GM10847 (cell line): ENCODE data around the gene IP6K1.

ENCODE experiments used
- POLR2A ChIP-seq: IDR thresholded peaks from 2 replicates; pipeline ENCODE4 v1.6.1; 2011; ENCODE audit not compliant: insufficient read length; ENCODE audit errors: extremely low read depth

IP6K1 gene

DNA sequence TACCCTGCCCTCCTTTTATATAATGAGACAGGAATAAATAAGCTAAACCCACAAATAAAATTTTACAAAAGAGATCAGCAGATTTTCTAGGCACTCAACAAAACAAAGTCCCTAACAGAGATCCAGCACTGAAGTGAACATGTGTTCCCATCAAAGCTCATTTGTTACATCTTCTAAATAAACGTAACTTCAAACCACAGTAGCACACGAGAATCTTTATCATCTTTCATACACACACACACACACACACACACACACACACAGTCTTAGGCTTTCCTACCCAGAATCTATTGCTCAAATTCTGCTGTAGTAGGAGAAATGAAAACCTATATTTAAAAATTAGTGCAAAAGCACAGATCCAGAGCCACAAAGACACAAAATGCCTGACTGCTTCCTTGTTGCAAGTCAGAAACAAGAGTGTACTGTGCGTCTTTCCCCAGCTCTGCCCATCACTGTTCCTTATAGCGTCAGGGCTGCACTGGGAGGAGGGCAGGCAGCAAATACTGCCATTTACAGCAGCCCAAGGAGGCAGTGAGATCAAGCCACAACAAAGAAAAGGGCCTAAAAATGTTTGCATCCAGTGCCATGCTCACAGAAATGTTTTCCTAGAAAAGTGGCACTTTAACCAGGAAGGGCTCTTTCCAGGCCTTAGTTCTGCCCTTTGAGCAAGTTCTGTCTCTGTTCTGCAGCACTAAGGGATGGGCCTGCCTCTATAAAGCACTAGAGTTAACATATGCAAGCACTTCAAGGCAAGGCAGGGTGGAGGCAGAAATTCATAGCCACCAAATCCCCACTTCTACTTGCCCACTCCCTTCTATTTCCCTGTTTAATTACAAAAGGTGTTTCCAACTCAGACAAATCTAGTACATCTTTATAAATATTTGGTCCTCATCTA, 6.0 kb downstream of the IP6K1 start:
- no peak for TF ChIP-seq POLR2A

DNA sequence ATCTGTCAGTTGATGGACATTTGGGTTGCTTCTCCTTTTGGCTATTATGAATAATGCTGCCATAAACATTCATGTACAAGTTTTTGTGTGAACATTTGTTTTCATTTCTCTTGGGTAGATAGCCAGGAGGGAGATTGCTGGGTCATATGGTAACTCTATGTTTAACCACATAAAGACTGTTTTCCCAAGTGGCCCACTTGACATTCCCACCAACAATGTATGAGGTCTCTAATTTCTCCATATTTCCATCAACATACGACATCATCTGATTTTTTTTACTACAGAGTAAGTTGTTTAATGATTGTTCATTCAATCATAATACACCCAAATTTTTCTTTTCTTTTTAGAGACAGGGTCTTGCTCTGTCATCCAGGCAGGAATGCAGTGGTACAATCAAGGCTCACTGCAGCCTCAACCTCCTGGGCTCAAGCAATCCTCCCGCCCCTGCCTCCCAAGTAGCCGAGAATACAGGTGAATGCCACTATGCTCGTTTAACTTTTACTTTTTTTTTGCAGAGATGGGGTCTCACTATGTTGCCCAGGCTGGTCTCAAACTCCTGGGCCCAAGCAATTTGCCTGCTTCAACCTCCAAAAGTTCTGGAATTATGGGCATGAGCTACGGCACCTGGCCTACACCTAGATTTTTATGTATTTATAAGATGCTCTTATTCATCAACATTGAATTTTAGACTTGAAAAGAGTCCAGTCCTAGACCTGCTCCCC, 6.8 kb downstream of the IP6K1 start:
- TF ChIP-seq POLR2A: no peak

DNA sequence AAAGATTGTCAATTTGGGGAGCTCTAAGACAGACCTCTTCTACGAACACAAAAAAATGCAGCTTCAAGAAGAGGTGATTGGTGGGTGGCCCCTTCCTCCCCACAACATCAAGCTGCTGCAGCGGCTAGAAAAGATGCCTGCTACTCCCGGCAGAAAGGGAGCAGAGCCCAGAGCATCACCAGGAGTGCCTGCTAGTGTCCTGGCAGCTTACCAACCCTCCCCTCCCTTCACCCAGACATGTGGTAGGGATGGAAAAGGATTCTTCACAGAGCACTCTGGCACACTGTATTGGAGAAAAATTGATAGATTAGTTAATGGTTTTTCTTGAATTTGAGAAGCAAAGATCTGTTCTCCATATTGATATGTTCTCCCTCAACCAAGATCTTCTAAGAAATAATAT, 10.8 kb downstream of the IP6K1 start:
- no peak for TF ChIP-seq POLR2A

DNA sequence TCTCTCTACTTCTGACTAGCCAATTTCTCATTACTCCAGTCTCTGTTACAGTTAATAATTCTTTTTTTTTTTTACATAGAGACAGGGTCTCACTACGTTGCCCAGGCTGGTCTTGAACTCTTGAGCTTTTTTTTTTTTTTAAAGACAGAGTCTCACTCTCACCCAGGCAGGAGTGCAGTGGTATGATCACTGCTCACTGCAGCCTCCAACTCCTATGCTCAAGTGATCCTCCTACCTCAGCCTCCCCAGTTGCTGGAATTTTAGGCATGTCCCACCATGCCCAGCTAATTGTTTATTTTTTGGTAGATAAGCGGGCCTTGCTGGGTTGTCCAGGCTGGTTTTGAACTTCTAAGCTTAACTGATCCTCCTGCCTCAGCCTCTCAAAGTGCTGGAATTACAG, 13.6 kb downstream of the IP6K1 start:
- TF ChIP-seq POLR2A: no peak

DNA sequence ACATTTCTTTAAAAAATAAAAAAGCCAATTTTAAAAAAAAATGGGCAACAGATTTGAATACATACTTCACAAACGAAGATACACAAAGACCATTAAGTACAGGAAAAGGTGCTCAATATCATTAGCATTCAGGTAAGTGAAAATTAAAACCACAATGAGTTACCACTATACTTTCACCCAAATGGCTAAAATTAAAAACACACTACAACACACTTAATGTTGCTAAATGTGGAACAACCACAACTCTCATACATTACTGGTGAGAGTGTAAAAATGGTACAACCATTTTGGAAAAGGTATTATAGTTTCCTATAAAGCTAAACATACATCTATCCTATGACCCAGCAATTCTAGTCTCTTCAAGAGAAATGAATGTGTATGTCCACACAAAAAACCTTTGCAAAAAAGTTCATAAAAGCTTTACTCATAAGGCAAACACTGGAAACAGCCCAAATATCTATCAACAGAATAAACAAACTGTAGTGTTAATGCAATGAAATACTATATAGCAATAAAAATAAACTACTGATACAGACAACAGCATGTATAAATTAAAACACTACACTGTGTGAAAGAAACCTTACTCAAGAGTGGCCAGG, 14.9 kb downstream of the IP6K1 start:
- TF ChIP-seq POLR2A: no peak

DNA sequence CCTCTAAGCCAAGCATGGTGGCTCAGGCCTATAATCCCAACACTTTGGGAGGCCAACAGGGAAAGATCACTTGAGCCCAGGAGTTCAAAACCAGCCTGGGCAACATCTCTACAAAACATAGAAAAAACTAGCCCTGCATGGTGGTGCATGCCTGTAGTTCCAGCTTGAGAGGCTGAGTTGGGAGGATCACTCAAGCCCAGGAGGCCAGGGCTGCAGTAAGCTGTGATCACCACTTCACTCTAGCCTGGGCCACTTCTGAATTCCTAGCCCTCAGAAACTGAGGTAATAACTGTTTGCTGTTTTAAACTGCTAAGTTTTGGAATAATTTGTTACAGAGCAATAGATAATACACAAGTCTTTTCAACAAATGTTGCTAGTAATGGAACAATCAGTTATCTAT, 16.4 kb downstream of the IP6K1 start:
- TF ChIP-seq POLR2A: no peak

DNA sequence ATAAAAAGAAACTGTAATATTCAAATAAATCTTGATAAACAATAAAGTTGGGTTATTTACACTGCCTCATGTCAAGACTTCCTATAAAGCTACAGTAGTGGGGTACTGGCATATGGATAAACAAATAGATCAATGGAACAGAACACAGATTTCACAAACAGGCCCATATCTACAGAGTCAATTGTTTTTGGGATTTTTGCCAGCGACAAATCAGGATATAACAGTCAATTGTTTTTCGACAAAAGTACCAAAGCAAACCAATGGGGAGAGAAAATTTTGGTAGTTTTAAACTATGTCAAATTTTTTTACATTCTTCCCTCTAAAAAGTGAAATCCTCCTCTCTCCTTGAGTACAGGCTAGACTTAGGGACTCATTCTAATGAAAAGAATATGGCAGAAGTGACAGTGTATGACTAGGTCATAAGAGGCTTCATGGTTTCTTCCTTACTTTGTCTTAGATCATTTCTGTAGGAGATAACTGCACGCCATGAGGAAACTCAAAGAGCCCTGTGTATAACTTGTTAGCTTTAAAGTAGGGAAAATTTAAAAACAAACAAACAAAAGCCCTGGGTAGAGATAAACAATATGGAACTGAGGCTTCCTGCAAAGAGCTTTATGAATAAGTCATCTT, 16.9 kb downstream of the IP6K1 start:
- no peak for TF ChIP-seq POLR2A

DNA sequence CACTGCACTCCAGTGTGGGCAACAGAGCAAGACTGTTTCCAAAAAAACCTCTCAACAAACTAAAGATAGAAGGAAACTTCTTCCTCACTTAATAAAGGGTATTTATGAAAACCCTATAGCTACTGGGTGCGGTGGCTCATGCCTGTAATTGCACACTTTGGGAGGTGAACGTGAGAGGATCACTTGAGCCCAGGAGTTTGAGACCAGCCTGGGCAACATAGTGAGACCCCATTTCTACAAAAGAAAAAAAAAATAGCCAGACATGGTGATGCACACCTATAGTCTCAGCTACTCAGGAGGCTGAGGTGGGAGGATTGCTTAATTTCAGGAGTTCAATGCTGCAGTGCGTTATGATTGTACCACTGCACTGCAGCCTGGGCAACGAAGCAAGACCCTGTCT, 22.4 kb downstream of the IP6K1 start:
- TF ChIP-seq POLR2A: no peak

DNA sequence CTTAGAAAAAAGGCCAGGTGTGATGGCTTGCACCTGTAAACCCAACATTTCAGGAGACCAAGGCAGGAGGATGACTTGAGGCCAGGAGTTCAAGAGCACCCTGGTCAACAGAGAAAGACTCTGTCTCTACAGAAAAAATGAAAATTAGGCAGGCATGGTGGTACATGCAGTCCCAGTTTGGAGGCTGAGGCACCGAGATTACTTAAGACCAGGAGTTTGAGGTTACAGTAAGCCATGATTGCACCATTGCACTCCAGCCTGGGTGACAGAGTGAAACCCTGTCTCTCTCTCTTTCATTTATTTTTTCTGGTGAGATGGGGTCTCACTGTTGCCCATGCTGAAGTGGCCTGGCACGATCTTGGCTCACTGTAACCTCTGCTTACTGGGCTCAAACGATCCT, 24.7 kb downstream of the IP6K1 start:
- no peak for TF ChIP-seq POLR2A

DNA sequence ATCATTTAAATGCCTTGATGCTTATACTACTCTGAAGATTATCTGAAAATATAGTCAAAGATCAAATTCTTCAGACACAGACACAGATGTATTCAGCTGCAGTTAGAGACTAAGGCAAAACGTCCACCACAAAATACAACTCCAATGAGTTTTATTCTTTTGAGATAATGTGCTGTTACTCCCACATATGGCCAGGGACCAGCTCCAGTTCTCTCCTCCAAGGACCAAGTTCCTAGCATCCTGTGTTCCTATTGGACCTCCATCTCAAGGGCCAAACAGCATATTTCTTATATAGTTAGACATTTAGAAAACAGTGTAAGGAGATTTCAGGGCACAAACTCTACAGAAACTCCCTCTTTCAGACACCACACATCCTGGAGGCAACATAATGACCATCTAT, 27.1 kb downstream of the IP6K1 start:
- no peak for TF ChIP-seq POLR2A

DNA sequence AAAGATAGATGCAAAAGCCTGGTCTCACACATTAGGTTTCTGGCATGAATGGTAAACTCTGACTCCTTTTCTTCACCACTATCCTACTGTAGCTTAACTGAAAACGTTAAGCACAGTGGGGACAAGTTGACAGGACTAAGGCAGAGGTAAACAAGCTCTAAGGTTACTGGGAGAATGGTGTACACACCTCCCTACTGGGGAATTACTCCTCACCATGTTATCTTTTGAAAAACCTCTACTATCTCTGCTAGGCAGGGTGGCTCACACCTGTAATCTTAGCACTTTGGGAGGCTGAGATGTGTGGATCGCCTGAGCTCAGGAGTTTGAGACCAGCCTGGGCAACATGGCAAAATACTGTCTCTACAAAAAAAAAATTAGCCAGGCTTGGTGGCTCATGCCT, 29.1 kb downstream of the IP6K1 start:
- no peak for TF ChIP-seq POLR2A

DNA sequence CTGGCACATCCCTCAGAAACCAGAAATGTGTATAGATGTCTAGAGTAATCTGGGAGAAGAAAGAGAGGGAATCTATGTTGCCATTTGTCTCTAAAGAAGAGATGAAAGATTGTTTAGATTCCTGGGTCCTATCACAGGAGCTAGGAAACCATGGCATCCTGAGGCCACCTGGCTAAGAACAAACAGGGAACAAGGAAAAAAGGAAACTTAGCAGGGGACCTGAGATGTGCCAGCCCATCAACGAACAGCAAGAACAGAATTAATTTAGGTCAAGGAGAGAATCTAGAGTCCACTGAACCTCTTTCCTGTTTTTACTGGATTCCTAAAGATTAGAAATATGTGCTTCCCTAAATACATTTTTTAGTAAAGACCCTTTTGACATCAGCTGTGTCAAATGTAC, 30.3 kb downstream of the IP6K1 start:
- TF ChIP-seq POLR2A: no peak

DNA sequence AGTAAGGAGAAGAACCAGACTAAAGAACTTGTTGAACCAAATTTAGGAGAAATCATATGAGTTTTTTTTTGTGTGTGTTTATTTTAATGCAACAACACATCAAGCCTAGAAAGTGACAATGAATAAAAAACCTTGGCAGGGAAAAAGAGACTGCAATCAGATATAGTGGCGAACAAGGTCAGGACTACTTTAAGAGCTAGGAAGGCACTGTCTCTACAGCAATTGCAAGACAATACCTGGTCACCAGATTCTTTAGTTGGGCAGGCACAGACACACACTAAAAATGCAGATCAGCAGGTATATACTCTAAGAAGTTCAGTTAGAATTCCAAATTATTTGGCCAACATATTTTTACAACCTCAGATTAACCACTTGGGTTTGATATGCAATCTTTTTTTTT, 31.8 kb downstream of the IP6K1 start:
- no peak for TF ChIP-seq POLR2A

DNA sequence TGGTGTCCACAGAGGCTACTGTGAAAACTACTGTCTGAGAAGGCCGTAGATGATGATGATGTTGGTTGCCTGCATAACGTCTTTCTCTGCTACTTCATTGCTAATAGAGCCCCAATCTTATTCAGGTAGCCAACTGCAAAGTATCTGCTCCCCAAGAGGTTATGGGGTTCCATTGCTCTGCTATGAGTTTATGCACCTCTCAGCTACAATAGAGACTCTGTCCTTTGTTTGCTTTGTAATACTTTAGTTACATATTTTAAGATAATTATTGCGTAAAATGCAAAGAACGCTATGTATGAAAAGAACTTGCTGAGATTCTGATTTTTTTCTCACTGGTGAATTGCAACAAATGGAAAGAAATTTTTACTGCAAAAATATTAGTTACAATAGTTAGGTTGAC, 34.8 kb downstream of the IP6K1 start:
- no peak for TF ChIP-seq POLR2A

DNA sequence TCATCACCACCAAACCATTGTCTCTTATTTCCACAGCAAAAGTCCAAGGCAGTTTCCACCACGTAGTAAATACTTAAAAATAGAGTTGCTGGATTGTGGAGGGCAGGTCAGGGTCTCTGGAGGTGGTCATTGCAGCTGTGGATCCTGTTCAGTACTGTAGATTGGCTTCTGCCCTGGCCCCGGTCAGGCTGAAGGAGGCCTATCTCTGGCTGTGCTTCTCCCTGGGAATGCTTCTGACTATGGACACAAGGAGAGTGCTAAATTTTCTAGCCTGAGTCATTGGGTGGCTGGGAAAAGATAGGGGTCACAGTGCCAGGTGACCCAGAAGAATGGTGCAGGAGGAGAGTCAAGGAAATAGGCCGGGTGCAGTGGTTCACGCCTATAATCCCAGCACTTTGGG, 36.3 kb downstream of the IP6K1 start:
- no peak for TF ChIP-seq POLR2A
